Right atrium auricular region (tissue), 2 donors: ENCODE data around the gene LRCH1. TPM values are rescaled to one million over a fixed set of nuclear protein-coding genes. Genes with fewer than 3 reads are reported as not detected.

Experiments used
- DNase-seq: peaks from one replicate; pipeline ENCODE4 v3.0.0-alpha.2; 2019; ENCODE audit warnings: low spot score
- H3K27ac ChIP-seq, 2 donors: fragments of 200-600 bp; sonication (generic); 1 replicate in 1 of 2; 2 replicates in 1 of 2; pipeline ENCODE4 v1.5.1; 2016 to 2019
- H3K27me3 ChIP-seq, 2 donors: fragments of 200-600 bp; sonication (generic); one replicate each; pipeline versions ENCODE4 v1.5.1 to v1.6.0; 2017 to 2019
- H3K36me3 ChIP-seq: fragments of 200-600 bp; sonication (generic); one replicate; pipeline ENCODE4 v1.5.1; 2016
- H3K4me1 ChIP-seq, 2 donors: fragments of 200-600 bp; sonication (generic); one replicate each; pipeline versions ENCODE4 v1.5.1 to v1.6.0; 2017 to 2019
- H3K4me3 ChIP-seq, 2 donors: fragments of 200-600 bp; sonication (generic); 1 replicate in 1 of 2; 2 replicates in 1 of 2; pipeline ENCODE4 v1.5.1; 2017 to 2019; ENCODE audit warnings: mild to moderate bottlenecking in 1 of 2, moderate library complexity in 1 of 2
- H3K9me3 ChIP-seq, 2 donors: fragments of 200-600 bp; sonication (generic); one replicate each; pipeline ENCODE4 v1.5.1; 2019
- total RNA-seq, 2 donors: library from RNA; depleted of rRNA; stranded (reverse); fragments of >200 nt; gene quantifications; one replicate each; pipeline ENCODE4 v1.1.0, GENCODE V29; 2016
- TF ChIP-seq, protein P1 (sequence below), 2 donors: fragments of 200-600 bp; sonication (generic); IDR thresholded peaks; one replicate each; pipeline ENCODE4 v1.5.1; 2019; ENCODE audit warnings: antibody characterized with exemption in 2 of 2

The LRCH1 gene
- total RNA-seq, 2 donors from 2014 or later = 6.9 to 10.9 TPM

DNA sequence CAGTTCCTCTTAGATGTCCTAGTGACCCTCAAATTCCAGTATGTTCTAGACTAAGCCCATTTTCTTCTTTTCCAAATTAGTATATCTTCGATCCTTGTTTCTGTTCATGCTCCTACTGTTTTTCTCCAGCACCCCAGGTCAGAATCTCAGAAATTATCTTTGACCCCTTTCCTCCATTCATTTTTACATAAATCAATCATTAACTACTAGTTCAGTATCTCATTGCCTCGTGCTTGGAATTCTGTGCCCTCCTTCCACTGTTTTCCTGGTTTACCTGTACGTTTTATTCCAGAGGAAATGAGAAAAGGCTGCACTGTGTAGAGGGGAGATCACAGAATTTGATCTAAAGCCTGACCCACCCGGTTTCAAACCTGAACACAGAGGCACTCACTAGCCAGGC, 107.9 kb downstream of the LRCH1 start:
- Histone ChIP-seq H3K9me3 (no peaks in the 10 kb centered on the region), H3K27me3 (no peaks in the 10 kb centered on the region), H3K27ac (no peak overlapping the region), H3K4me3 (no peak overlapping the region), H3K4me1 (peaks cover 0 to 27% of the 10 kb centered on the region in 2 donors), H3K36me3 (no peaks in the 10 kb centered on the region)
- TF ChIP-seq, protein P1, sequence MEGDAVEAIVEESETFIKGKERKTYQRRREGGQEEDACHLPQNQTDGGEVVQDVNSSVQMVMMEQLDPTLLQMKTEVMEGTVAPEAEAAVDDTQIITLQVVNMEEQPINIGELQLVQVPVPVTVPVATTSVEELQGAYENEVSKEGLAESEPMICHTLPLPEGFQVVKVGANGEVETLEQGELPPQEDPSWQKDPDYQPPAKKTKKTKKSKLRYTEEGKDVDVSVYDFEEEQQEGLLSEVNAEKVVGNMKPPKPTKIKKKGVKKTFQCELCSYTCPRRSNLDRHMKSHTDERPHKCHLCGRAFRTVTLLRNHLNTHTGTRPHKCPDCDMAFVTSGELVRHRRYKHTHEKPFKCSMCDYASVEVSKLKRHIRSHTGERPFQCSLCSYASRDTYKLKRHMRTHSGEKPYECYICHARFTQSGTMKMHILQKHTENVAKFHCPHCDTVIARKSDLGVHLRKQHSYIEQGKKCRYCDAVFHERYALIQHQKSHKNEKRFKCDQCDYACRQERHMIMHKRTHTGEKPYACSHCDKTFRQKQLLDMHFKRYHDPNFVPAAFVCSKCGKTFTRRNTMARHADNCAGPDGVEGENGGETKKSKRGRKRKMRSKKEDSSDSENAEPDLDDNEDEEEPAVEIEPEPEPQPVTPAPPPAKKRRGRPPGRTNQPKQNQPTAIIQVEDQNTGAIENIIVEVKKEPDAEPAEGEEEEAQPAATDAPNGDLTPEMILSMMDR (IDR thresholded peaks at IDR 0.05) = no peak
- DNase-seq = no peak

DNA sequence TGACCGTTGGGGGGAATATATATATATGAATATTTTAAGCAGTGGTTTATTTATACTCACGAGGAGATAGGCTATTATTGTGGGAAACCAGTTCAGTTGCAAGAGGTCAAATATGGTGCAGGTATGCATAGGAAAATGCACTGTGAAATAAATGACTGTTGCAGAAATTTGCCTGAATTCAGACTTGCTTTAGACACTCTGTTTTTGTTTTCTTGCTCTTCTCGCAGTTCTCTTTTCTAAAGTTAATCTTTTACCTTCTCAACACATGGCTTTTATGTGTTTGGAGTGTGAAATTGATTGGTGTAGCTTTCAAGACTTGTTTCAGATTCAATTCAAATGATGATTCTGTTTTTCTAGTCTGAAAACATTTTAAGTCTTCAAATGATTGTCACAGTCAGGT, 109.7 kb downstream of the LRCH1 start:
- H3K36me3 ChIP-seq = no peaks in the 10 kb centered on the region
- DNase-seq = no peak
- H3K27ac ChIP-seq = no peak overlapping the region

DNA sequence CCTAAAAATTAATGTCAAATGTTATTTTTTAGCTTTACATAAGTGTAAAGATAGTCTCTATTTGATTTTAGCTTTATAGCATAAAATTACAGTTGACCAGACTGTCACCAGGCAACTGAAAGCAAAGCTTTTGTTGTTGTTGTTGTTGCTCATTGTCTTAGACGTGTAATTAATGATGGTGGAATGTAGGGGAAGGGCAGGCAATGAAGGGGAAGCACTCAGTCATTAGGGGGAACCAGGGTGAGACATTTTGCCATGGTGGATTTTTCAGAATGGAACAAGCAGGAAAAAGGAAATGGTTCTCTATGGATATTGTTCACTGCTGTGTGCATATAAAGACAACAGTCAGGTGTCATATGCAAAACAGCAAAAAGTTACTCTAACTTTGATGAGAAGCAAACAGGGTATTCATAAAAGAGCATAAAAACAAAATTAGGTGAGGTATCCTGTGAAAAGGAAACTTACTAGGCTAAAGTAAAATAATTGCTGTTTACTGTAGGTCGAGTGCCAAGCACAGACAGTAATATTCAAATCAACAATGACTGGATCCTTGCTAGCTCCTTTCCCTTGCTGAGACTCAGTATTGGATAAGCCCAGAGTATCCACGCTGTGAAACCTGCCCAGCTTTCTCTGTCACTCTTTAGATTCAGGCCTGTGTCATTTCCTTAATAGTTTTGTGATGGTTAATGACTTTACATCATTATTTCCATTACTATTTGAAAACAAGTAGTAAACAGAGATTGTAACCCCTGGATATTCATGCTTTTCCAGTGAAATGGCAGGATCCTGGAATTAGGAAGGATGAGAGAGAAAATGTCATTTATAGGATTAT, 110.5 kb downstream of the LRCH1 start:
- H3K27me3 ChIP-seq = no peaks in the 10 kb centered on the region
- no peak for DNase-seq
- peak overlapping the region in 1 of 2 donors; percentile 3 for H3K27ac ChIP-seq
- TF ChIP-seq, protein P1 (IDR thresholded peaks at IDR 0.05) = no peak
- H3K9me3 ChIP-seq = no peaks in the 10 kb centered on the region
- H3K4me3 ChIP-seq = no peak overlapping the region
- no peaks in the 10 kb centered on the region for H3K36me3 ChIP-seq
- peaks cover 0 to 40% of the 10 kb centered on the region in 2 donors for H3K4me1 ChIP-seq

More for the DNA sequence above, 109.7 kb downstream of the LRCH1 start:
- no peak overlapping the region for H3K4me3 ChIP-seq
- TF ChIP-seq, protein P1 (IDR thresholded peaks at IDR 0.05) = no peak
- no peaks in the 10 kb centered on the region for H3K9me3 ChIP-seq
- H3K4me1 ChIP-seq = peaks cover 0 to 32% of the 10 kb centered on the region in 2 donors
- H3K27me3 ChIP-seq = no peaks in the 10 kb centered on the region

DNA sequence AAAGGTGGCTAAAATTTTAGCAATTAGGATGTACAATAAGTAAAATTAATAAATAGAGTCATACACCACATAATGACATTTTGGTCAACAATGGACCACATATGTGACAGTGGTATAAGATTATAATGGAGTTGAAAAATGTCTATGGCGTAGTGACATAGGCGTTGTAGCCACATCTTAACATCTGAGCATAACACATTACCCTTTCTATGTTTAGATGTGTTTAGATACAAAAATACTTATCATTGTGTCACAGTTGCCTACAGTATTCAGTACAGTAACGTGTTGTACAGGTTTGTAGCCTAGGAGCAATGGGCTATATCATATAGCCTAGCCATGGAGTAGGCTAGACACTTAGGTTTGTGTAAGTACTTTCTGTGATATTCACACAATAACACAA, 111.2 kb downstream of the LRCH1 start:
- Histone ChIP-seq H3K9me3 (no peaks in the 10 kb centered on the region), H3K27ac (no peak overlapping the region), H3K4me1 (peaks cover 0 to 47% of the 10 kb centered on the region in 2 donors), H3K36me3 (no peaks in the 10 kb centered on the region), H3K27me3 (no peaks in the 10 kb centered on the region), H3K4me3 (no peak overlapping the region)
- TF ChIP-seq, protein P1 (IDR thresholded peaks at IDR 0.05) = no peak
- no peak for DNase-seq

DNA sequence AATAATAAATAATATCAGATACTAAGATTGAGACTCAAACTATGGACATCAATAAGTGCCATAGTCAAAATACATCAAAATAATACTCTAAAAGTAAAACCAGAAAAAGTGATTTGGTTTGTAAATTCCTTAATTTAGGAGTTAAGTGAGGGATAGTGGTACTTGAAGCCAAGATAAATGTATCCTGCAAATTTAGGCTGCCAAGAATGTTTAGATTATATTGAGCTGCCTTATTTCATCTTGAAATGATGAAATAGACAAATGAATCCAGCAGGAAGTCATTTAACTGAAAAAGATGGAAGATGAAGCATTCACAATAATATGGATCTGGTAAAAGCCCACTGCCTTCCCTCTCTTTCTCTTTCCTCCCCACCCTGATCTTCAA, 112.3 kb downstream of the LRCH1 start:
- no peaks in the 10 kb centered on the region for H3K9me3 ChIP-seq
- no peak overlapping the region for H3K4me3 ChIP-seq
- TF ChIP-seq, protein P1 (IDR thresholded peaks at IDR 0.05) = no peak
- H3K27ac ChIP-seq = peak overlapping the region in 1 of 2 donors; percentile 13
- peaks cover 0 to 45% of the 10 kb centered on the region in 2 donors for H3K4me1 ChIP-seq
- no peak for DNase-seq
- no peaks in the 10 kb centered on the region for H3K36me3 ChIP-seq
- H3K27me3 ChIP-seq = no peaks in the 10 kb centered on the region
